HCT116 (cell line): ENCODE measurements around the gene AP1B1. TPM values are rescaled to one million over a fixed set of nuclear protein-coding genes. Genes with fewer than 3 reads are reported as not detected.

Experiments
- ATAC-seq: fragments of 200-7000 bp; cut with Tn5 transposase; 2 replicates; pipeline ENCODE4 v1.9.1; 2020; ENCODE audit warnings: mild to moderate bottlenecking, moderate library complexity
- BruUV-seq: library from RNA; stranded (reverse); fragments of 400-500 nt; replicated peaks from 2 replicates; lab custom pipeline; 2021; lab: Mats Ljungman, UMichigan
- CTCF ChIA-PET: fragments of 300-600 bp; sonication (Branson Sonifier 250); formaldehyde crosslinking; loops from one replicate; lab custom pipeline; 2021; ENCODE audit warnings: antibody characterized with exemption; lab: Charles Lee
- POLR2A ChIA-PET: fragments of 300-600, 350-600 bp; sonication (Branson Sonifier 250); formaldehyde crosslinking; loops from one replicate; lab custom pipeline; 2021; ENCODE audit warnings: antibody characterized with exemption; lab: Charles Lee
- RAD21 ChIA-PET, 2 experiments: fragments of 300-600 bp; sonication (Branson Sonifier 250); formaldehyde crosslinking; loops; one replicate each; lab custom pipeline; 2023; ENCODE audit warnings: low total read pairs in 2 of 2; ENCODE audit not compliant: uncharacterized antibody in 2 of 2, unreplicated experiment in 2 of 2, low non-redundant PET in 1 of 2; lab: Charles Lee
- DNase-seq: peaks from one replicate; pipeline ENCODE4 v3.0.0-alpha.2; 2010; ENCODE audit warnings: low read depth, low spot score
- H2AFZ ChIP-seq: fragments of 200-600 bp; shearing (Covaris generic), sonication (generic); 2 replicates; pipeline ENCODE4 v1.6.1; 2017; ENCODE audit warnings: low read depth, mixed run types, mixed read lengths, antibody characterized with exemption, low read length; ENCODE audit not compliant: poor library complexity, severe bottlenecking
- H3K27ac ChIP-seq: 2 replicates; pipeline ENCODE4 v1.5.1; 2012; ENCODE audit warnings: low read depth, low read length
- H3K27me3 ChIP-seq: fragments of 200-600 bp; sonication (generic); 2 replicates; pipeline ENCODE4 v1.6.1; 2016; ENCODE audit warnings: mixed run types, low read length, mixed read lengths; ENCODE audit not compliant: insufficient read depth
- H3K36me3 ChIP-seq, 2 experiments: fragments of 200-500 bp in 1 of 2; fragments of 200-600 bp in 1 of 2; sonication (Bioruptor generic) in 1 of 2; sonication (generic) in 1 of 2; 2 replicates each; pipeline versions ENCODE4 v1.5.1 to v1.6.1; 2014 to 2016; ENCODE audit warnings: low read length in 2 of 2, inconsistent platforms in 1 of 2, mixed read lengths in 1 of 2, mixed run types in 1 of 2; ENCODE audit not compliant: insufficient read depth in 2 of 2, control insufficient read depth in 1 of 2
- H3K4me1 ChIP-seq, 2 experiments: fragments of 200-600 bp in 1 of 2; sonication (generic) in 1 of 2; 2 replicates each; pipeline versions ENCODE4 v1.5.1 to v1.6.1; 2012 to 2017; ENCODE audit warnings: low read length in 2 of 2, inconsistent platforms in 1 of 2, mild to moderate bottlenecking in 1 of 2, mixed read lengths in 1 of 2, mixed run types in 1 of 2, moderate library complexity in 1 of 2; ENCODE audit not compliant: insufficient read depth in 2 of 2, control insufficient read depth in 1 of 2
- H3K4me2 ChIP-seq: fragments of 200-600 bp; sonication (generic); 2 replicates; pipeline ENCODE4 v1.6.1; 2017; ENCODE audit warnings: mixed run types, low read length, mixed read lengths
- H3K4me3 ChIP-seq, 2 experiments: fragments of 200-600 bp in 1 of 2; sonication (generic) in 1 of 2; replicated peaks in 1 of 2; 2 replicates each; pipeline ENCODE4 v1.5.1; 2011 to 2016; ENCODE audit warnings: low read length in 2 of 2, control low read depth in 1 of 2, low read depth in 1 of 2, mild to moderate bottlenecking in 1 of 2, mixed read lengths in 1 of 2, mixed run types in 1 of 2
- H3K79me2 ChIP-seq: fragments of 200-600 bp; sonication (generic); 2 replicates; pipeline ENCODE4 v1.6.1; 2017; ENCODE audit warnings: mild to moderate bottlenecking, mixed run types, low read length, moderate library complexity, mixed read lengths; ENCODE audit not compliant: insufficient read depth
- H3K9ac ChIP-seq: fragments of 200-600 bp; sonication (generic); 2 replicates; pipeline ENCODE4 v1.6.1; 2016; ENCODE audit warnings: low read length, mixed read lengths
- H3K9me2 ChIP-seq: fragments of 200-600 bp; sonication (generic), shearing (Covaris generic); 2 replicates; pipeline ENCODE4 v1.6.1; 2017; ENCODE audit warnings: mixed run types, mild to moderate bottlenecking, moderate library complexity; ENCODE audit not compliant: insufficient read depth
- H3K9me3 ChIP-seq, 2 experiments: fragments of 200-500 bp in 1 of 2; fragments of 200-600 bp in 1 of 2; sonication (Bioruptor generic) in 1 of 2; sonication (generic) in 1 of 2; 2 replicates each; pipeline ENCODE4 v1.6.1; 2014 to 2017; ENCODE audit warnings: low read length in 2 of 2, mixed read lengths in 2 of 2, inconsistent platforms in 1 of 2, low read depth in 1 of 2, mild to moderate bottlenecking in 1 of 2, mixed run types in 1 of 2, moderate library complexity in 1 of 2; ENCODE audit not compliant: control insufficient read depth in 1 of 2, insufficient read depth in 1 of 2
- H4K20me1 ChIP-seq: fragments of 200-600 bp; sonication (generic), shearing (Covaris generic); 2 replicates; pipeline ENCODE4 v1.6.1; 2017; ENCODE audit warnings: mixed run types, mild to moderate bottlenecking, moderate library complexity; ENCODE audit not compliant: insufficient read depth
- CBX3 ChIP-seq: IDR thresholded peaks from 2 replicates; pipeline ENCODE4 v1.6.1; 2012; ENCODE audit warnings: low read depth
- EGR1 ChIP-seq: IDR thresholded peaks from 2 replicates; pipeline ENCODE4 v1.6.1; 2012; ENCODE audit warnings: low read depth
- EZH2 ChIP-seq: fragments of 200-600 bp; sonication (generic); IDR thresholded peaks from 2 replicates; pipeline ENCODE4 v1.6.1; 2017; ENCODE audit warnings: antibody characterized with exemption, mixed run types
- EZH2phosphoT487 ChIP-seq: fragments of 200-600 bp; IDR thresholded peaks from 2 replicates; pipeline ENCODE4 v1.6.1; 2018; ENCODE audit warnings: antibody characterized with exemption, borderline replicate concordance
- POLR2A ChIP-seq: IDR thresholded peaks from 2 replicates; pipeline ENCODE4 v1.7.0; 2011; ENCODE audit warnings: borderline replicate concordance; ENCODE audit not compliant: insufficient read depth, insufficient read length; ENCODE audit errors: extremely low read depth
- POLR2AphosphoS5 ChIP-seq: IDR thresholded peaks from 2 replicates; pipeline ENCODE4 v1.6.1; 2011; ENCODE audit warnings: mild to moderate bottlenecking, low read depth, low read length, moderate library complexity
- RAD21 ChIP-seq: IDR thresholded peaks from 2 replicates; pipeline ENCODE4 v1.6.1; 2012; ENCODE audit warnings: low read depth, mild to moderate bottlenecking
- SRF ChIP-seq: IDR thresholded peaks from 2 replicates; pipeline ENCODE4 v1.6.1; 2012; ENCODE audit warnings: low read depth
- YY1 ChIP-seq: IDR thresholded peaks from 2 replicates; pipeline ENCODE4 v1.6.1; 2011; ENCODE audit warnings: low read length, low read depth, moderate library complexity, mild to moderate bottlenecking; ENCODE audit not compliant: insufficient replicate concordance; ENCODE audit errors: extremely low read depth
- ZFX ChIP-seq: fragments of 450-650 bp; IDR thresholded peaks from 2 replicates; pipeline ENCODE4 v1.6.1; 2017
- ZNF274 ChIP-seq: fragments of 200-500 bp; sonication (Bioruptor generic); IDR thresholded peaks from 2 replicates; pipeline ENCODE4 v1.6.1; 2014; ENCODE audit warnings: mild to moderate bottlenecking, low read depth, low read length, inconsistent platforms
- intact Hi-C: fragments of 100-400 bp; cut with micrococcal nuclease; formaldehyde crosslinking; loops from 2 replicates; pipeline ENCODE4 v1.10.0; 2022
- total RNA-seq: library from RNA; stranded (reverse); gene quantifications from one replicate; pipeline ENCODE4 v1.2.1, GENCODE V29; 2021; ENCODE audit not compliant: unreplicated experiment
- TF ChIP-seq, protein P1 (sequence below): IDR thresholded peaks from 2 replicates; pipeline ENCODE4 v1.6.1; 2011; ENCODE audit warnings: mild to moderate bottlenecking, low read length, moderate library complexity; ENCODE audit not compliant: insufficient replicate concordance; ENCODE audit errors: extremely low read depth
- TF ChIP-seq, protein P2 (sequence below), 3 experiments: fragments of 200-600 bp in 1 of 3; sonication (generic) in 1 of 3; IDR thresholded peaks in 2 of 3; conservative IDR thresholded peaks in 1 of 3; 2 replicates each; pipeline ENCODE4 v1.5.1; 2012 to 2017; ENCODE audit warnings: low read depth in 2 of 3, low read length in 2 of 3, antibody characterized with exemption in 1 of 3, borderline replicate concordance in 1 of 3, control low read depth in 1 of 3, mild to moderate bottlenecking in 1 of 3, mixed read lengths in 1 of 3, mixed run types in 1 of 3, moderate library complexity in 1 of 3; ENCODE audit not compliant: insufficient read depth in 1 of 3

The AP1B1 gene
- total RNA-seq, 1 experiment from 2014 or later, result 60.4 TPM

DNA sequence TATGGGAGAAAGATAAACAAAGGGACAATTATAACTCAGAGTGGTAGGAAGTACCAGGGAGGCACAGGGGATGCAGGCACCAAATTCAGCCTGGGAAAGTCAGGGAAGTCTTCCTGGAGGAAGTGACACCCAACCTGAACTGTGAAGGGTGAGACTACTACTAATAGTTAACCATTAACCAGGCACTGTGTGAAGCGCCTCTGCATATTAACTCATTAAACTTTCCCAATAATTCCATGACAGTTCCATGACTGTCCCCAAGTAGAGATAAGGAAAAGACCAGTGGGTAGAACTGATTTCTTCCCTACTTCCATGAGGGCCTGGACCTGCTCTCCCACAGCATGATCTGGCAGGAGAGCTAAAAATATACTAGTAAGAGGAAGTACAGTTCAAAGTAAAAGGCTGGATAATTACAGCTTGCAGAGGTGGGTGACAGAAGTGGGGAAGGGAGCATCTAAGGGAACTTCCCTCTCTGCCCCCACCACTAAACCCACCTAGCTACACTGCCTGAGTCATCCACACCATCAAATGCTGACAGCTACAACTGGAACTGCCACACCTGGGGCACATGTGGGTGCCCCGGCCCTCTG is 4.7 kb upstream of the AP1B1 start:
- ATAC-seq, result no peak
- intact Hi-C loops, result loop anchor here (10.0 kb wide), 1 partner anchor 232 kb away; no protein-coding TSS in a partner anchor
- Histone ChIP-seq H3K27me3 (no peaks in the 10 kb centered on the region), H3K4me3 (no peak overlapping the region), H4K20me1 (no peaks in the 10 kb centered on the region), H3K9ac (no peak overlapping the region), H3K9me2 (no peaks in the 10 kb centered on the region), H3K36me3 (no peaks in the 10 kb centered on the region), H3K9me3 (no peaks in the 10 kb centered on the region), H3K4me2 (peak overlapping the region; percentile 63), H3K27ac (no peak overlapping the region), H2AFZ (peak overlapping the region; percentile 21), H3K4me1 (peaks cover 11 to 27% of the 10 kb centered on the region in 2 experiments), H3K79me2 (peaks cover 2% of the 10 kb centered on the region; the same call in 1 of the 2 replicates)
- ChIA-PET CTCF (interaction anchor here (1.2 kb wide), 1 partner anchor 132 kb away, joined by 3 read pairs; no protein-coding TSS in a partner anchor), RAD21 (no interaction called here), POLR2A (no interaction called here)
- no TSS peak for BruUV-seq
- no peak for TF ChIP-seq ZNF274
- no peak for TF ChIP-seq SRF
- TF ChIP-seq EGR1, result no peak
- TF ChIP-seq CBX3, result no peak
- TF ChIP-seq EZH2phosphoT487, result no peak
- TF ChIP-seq ZFX, result no peak
- TF ChIP-seq POLR2A, result no peak
- no peak for TF ChIP-seq RAD21
- TF ChIP-seq EZH2, result no peak
- TF ChIP-seq, protein P1, sequence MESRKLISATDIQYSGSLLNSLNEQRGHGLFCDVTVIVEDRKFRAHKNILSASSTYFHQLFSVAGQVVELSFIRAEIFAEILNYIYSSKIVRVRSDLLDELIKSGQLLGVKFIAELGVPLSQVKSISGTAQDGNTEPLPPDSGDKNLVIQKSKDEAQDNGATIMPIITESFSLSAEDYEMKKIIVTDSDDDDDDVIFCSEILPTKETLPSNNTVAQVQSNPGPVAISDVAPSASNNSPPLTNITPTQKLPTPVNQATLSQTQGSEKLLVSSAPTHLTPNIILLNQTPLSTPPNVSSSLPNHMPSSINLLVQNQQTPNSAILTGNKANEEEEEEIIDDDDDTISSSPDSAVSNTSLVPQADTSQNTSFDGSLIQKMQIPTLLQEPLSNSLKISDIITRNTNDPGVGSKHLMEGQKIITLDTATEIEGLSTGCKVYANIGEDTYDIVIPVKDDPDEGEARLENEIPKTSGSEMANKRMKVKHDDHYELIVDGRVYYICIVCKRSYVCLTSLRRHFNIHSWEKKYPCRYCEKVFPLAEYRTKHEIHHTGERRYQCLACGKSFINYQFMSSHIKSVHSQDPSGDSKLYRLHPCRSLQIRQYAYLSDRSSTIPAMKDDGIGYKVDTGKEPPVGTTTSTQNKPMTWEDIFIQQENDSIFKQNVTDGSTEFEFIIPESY, result no peak
- TF ChIP-seq, protein P2, sequence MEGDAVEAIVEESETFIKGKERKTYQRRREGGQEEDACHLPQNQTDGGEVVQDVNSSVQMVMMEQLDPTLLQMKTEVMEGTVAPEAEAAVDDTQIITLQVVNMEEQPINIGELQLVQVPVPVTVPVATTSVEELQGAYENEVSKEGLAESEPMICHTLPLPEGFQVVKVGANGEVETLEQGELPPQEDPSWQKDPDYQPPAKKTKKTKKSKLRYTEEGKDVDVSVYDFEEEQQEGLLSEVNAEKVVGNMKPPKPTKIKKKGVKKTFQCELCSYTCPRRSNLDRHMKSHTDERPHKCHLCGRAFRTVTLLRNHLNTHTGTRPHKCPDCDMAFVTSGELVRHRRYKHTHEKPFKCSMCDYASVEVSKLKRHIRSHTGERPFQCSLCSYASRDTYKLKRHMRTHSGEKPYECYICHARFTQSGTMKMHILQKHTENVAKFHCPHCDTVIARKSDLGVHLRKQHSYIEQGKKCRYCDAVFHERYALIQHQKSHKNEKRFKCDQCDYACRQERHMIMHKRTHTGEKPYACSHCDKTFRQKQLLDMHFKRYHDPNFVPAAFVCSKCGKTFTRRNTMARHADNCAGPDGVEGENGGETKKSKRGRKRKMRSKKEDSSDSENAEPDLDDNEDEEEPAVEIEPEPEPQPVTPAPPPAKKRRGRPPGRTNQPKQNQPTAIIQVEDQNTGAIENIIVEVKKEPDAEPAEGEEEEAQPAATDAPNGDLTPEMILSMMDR (IDR thresholded peaks at IDR 0.05 in 2 of 3, conservative IDR thresholded peaks at IDR 0.05 in 1 of 3; ENCODE audit: borderline replicate concordance in 1 of 3, insufficient read depth in 1 of 3, low read depth in 2 of 3, low read length in 2 of 3), result no peak
- TF ChIP-seq YY1, result no peak
- no peak for TF ChIP-seq POLR2AphosphoS5
- DNase-seq, result no peak
